ENCODE data around the gene DIPK1A.

The DIPK1A gene

GRCh38 chr1:92857817-92858216, 103.4 kb downstream of the DIPK1A start:
- Histone ChIP-seq H3K9ac (ENCODE audit: low read length) (no peak overlapping the region), H3K4me3 (ENCODE audit: low read length) (no peak overlapping the region), H3K27ac (ENCODE audit: low read length) (no peak overlapping the region), H3K36me3 (ENCODE audit: control insufficient read depth, low read depth, low read length) (no peaks in the 10 kb centered on the region), H3K4me1 (ENCODE audit: control insufficient read depth, low read depth, low read length) (no peaks in the 10 kb centered on the region), H3K27me3 (ENCODE audit: control insufficient read depth, insufficient read depth, low read length) (no peaks in the 10 kb centered on the region), H3K9me3 (ENCODE audit: control insufficient read depth, low read depth, low read length) (no peaks in the 10 kb centered on the region)

- H3K27me3 ChIP-seq (ENCODE audit: control insufficient read depth, insufficient read depth, low read length): no peaks in the 10 kb centered on the region
- H3K4me3 ChIP-seq (ENCODE audit: low read length): no peak overlapping the region
- no peaks in the 10 kb centered on the region for H3K9me3 ChIP-seq (ENCODE audit: control insufficient read depth, low read depth, low read length)
- no peak overlapping the region for H3K27ac ChIP-seq (ENCODE audit: low read length)
- H3K4me1 ChIP-seq (ENCODE audit: control insufficient read depth, low read depth, low read length): no peaks in the 10 kb centered on the region
- H3K9ac ChIP-seq (ENCODE audit: low read length): no peak overlapping the region
- no peaks in the 10 kb centered on the region for H3K36me3 ChIP-seq (ENCODE audit: control insufficient read depth, low read depth, low read length)
Observed at GRCh38 chr1:92855236-92855635, 106.0 kb downstream of the DIPK1A start.

GRCh38 chr1:92854101-92854785, 107.0 kb downstream of the DIPK1A start:
- Histone ChIP-seq H3K4me3 (ENCODE audit: low read length) (no peak overlapping the region), H3K4me1 (ENCODE audit: control insufficient read depth, low read depth, low read length) (no peaks in the 10 kb centered on the region), H3K9ac (ENCODE audit: low read length) (no peak overlapping the region), H3K9me3 (ENCODE audit: control insufficient read depth, low read depth, low read length) (no peaks in the 10 kb centered on the region), H3K27ac (ENCODE audit: low read length) (no peak overlapping the region), H3K27me3 (ENCODE audit: control insufficient read depth, insufficient read depth, low read length) (no peaks in the 10 kb centered on the region), H3K36me3 (ENCODE audit: control insufficient read depth, low read depth, low read length) (no peaks in the 10 kb centered on the region)

- H3K36me3 ChIP-seq (ENCODE audit: control insufficient read depth, low read depth, low read length): no peaks in the 10 kb centered on the region
- H3K9ac ChIP-seq (ENCODE audit: low read length): no peak overlapping the region
- no peaks in the 10 kb centered on the region for H3K27me3 ChIP-seq (ENCODE audit: control insufficient read depth, insufficient read depth, low read length)
Observed at GRCh38 chr1:92853299-92853698, 108.0 kb downstream of the DIPK1A start.

GRCh38 chr1:92851729-92852128, 109.5 kb downstream of the DIPK1A start:
- H3K27ac ChIP-seq (ENCODE audit: low read length): no peak overlapping the region
- H3K4me3 ChIP-seq (ENCODE audit: low read length): no peak overlapping the region
- no peaks in the 10 kb centered on the region for H3K9me3 ChIP-seq (ENCODE audit: control insufficient read depth, low read depth, low read length)
- no peaks in the 10 kb centered on the region for H3K27me3 ChIP-seq (ENCODE audit: control insufficient read depth, insufficient read depth, low read length)
- no peak overlapping the region for H3K9ac ChIP-seq (ENCODE audit: low read length)
- H3K36me3 ChIP-seq (ENCODE audit: control insufficient read depth, low read depth, low read length): no peaks in the 10 kb centered on the region
- no peaks in the 10 kb centered on the region for H3K4me1 ChIP-seq (ENCODE audit: control insufficient read depth, low read depth, low read length)

More at GRCh38 chr1:92853299-92853698, 108.0 kb downstream of the DIPK1A start:
- Histone ChIP-seq H3K27ac (ENCODE audit: low read length) (no peak overlapping the region), H3K9me3 (ENCODE audit: control insufficient read depth, low read depth, low read length) (no peaks in the 10 kb centered on the region), H3K4me1 (ENCODE audit: control insufficient read depth, low read depth, low read length) (no peaks in the 10 kb centered on the region), H3K4me3 (ENCODE audit: low read length) (no peak overlapping the region)

- no peaks in the 10 kb centered on the region for H3K4me1 ChIP-seq (ENCODE audit: control insufficient read depth, low read depth, low read length)
- no peak overlapping the region for H3K27ac ChIP-seq (ENCODE audit: low read length)
- H3K36me3 ChIP-seq (ENCODE audit: control insufficient read depth, low read depth, low read length): no peaks in the 10 kb centered on the region
- no peaks in the 10 kb centered on the region for H3K9me3 ChIP-seq (ENCODE audit: control insufficient read depth, low read depth, low read length)
- no peak overlapping the region for H3K4me3 ChIP-seq (ENCODE audit: low read length)
- no peak overlapping the region for H3K9ac ChIP-seq (ENCODE audit: low read length)
- no peaks in the 10 kb centered on the region for H3K27me3 ChIP-seq (ENCODE audit: control insufficient read depth, insufficient read depth, low read length)
Observed at GRCh38 chr1:92850019-92850418, 111.2 kb downstream of the DIPK1A start.

GRCh38 chr1:92848201-92848600, 113.1 kb downstream of the DIPK1A start:
- H3K27ac ChIP-seq (ENCODE audit: low read length): no peak overlapping the region
- H3K9me3 ChIP-seq (ENCODE audit: control insufficient read depth, low read depth, low read length): no peaks in the 10 kb centered on the region
- H3K9ac ChIP-seq (ENCODE audit: low read length): no peak overlapping the region
- no peaks in the 10 kb centered on the region for H3K4me1 ChIP-seq (ENCODE audit: control insufficient read depth, low read depth, low read length)
- no peaks in the 10 kb centered on the region for H3K27me3 ChIP-seq (ENCODE audit: control insufficient read depth, insufficient read depth, low read length)
- peaks cover 7% of the 10 kb centered on the region for H3K36me3 ChIP-seq (ENCODE audit: control insufficient read depth, low read depth, low read length)
- H3K4me3 ChIP-seq (ENCODE audit: low read length): no peak overlapping the region

- Histone ChIP-seq H3K9ac (ENCODE audit: low read length) (no peak overlapping the region), H3K9me3 (ENCODE audit: control insufficient read depth, low read depth, low read length) (no peaks in the 10 kb centered on the region), H3K27ac (ENCODE audit: low read length) (no peak overlapping the region), H3K4me1 (ENCODE audit: control insufficient read depth, low read depth, low read length) (no peaks in the 10 kb centered on the region), H3K36me3 (ENCODE audit: control insufficient read depth, low read depth, low read length) (peaks cover 29% of the 10 kb centered on the region), H3K27me3 (ENCODE audit: control insufficient read depth, insufficient read depth, low read length) (no peaks in the 10 kb centered on the region), H3K4me3 (ENCODE audit: low read length) (no peak overlapping the region)
Observed at GRCh38 chr1:92845908-92846307, 115.4 kb downstream of the DIPK1A start.

GRCh38 chr1:92844439-92844838, 116.8 kb downstream of the DIPK1A start:
- no peaks in the 10 kb centered on the region for H3K9me3 ChIP-seq (ENCODE audit: control insufficient read depth, low read depth, low read length)

GRCh38 chr1:92843429-92844352, 117.6 kb downstream of the DIPK1A start:
- Histone ChIP-seq H3K27me3 (ENCODE audit: control insufficient read depth, insufficient read depth, low read length) (no peaks in the 10 kb centered on the region), H3K4me1 (ENCODE audit: control insufficient read depth, low read depth, low read length) (no peaks in the 10 kb centered on the region), H3K4me3 (ENCODE audit: low read length) (no peak overlapping the region), H3K9ac (ENCODE audit: low read length) (no peak overlapping the region), H3K36me3 (ENCODE audit: control insufficient read depth, low read depth, low read length) (peaks cover 51% of the 10 kb centered on the region), H3K27ac (ENCODE audit: low read length) (no peak overlapping the region), H3K9me3 (ENCODE audit: control insufficient read depth, low read depth, low read length) (no peaks in the 10 kb centered on the region)

More at GRCh38 chr1:92844439-92844838, 116.8 kb downstream of the DIPK1A start:
- Histone ChIP-seq H3K36me3 (ENCODE audit: control insufficient read depth, low read depth, low read length) (peaks cover 43% of the 10 kb centered on the region), H3K27ac (ENCODE audit: low read length) (no peak overlapping the region), H3K27me3 (ENCODE audit: control insufficient read depth, insufficient read depth, low read length) (no peaks in the 10 kb centered on the region), H3K9ac (ENCODE audit: low read length) (no peak overlapping the region), H3K4me3 (ENCODE audit: low read length) (no peak overlapping the region), H3K4me1 (ENCODE audit: control insufficient read depth, low read depth, low read length) (no peaks in the 10 kb centered on the region)

- no peaks in the 10 kb centered on the region for H3K9me3 ChIP-seq (ENCODE audit: control insufficient read depth, low read depth, low read length)
- H3K27me3 ChIP-seq (ENCODE audit: control insufficient read depth, insufficient read depth, low read length): no peaks in the 10 kb centered on the region
- peaks cover 58% of the 10 kb centered on the region for H3K36me3 ChIP-seq (ENCODE audit: control insufficient read depth, low read depth, low read length)
- no peak overlapping the region for H3K9ac ChIP-seq (ENCODE audit: low read length)
- H3K27ac ChIP-seq (ENCODE audit: low read length): no peak overlapping the region
- H3K4me1 ChIP-seq (ENCODE audit: control insufficient read depth, low read depth, low read length): no peaks in the 10 kb centered on the region
- H3K4me3 ChIP-seq (ENCODE audit: low read length): no peak overlapping the region
Observed at GRCh38 chr1:92843046-92843423, 118.2 kb downstream of the DIPK1A start.
